Trophoblast cell (in vitro differentiated cells and primary cell): ENCODE data around the gene TEX35.

Experiments
- DNase-seq, 2 donors: peaks; one replicate each; pipeline ENCODE4 v3.0.0-alpha.2; 2016
- H2AFZ ChIP-seq: 2 replicates; pipeline ENCODE4 v1.6.1; 2013; ENCODE audit warnings: low read length, moderate library complexity, mild to moderate bottlenecking; ENCODE audit not compliant: insufficient read depth, poor library complexity
- H2AK5ac ChIP-seq: 2 replicates; pipeline ENCODE4 v1.6.1; 2013; ENCODE audit warnings: mild to moderate bottlenecking, low read length
- H2BK120ac ChIP-seq: 2 replicates; pipeline ENCODE4 v1.6.1; 2013; ENCODE audit warnings: low read length, mild to moderate bottlenecking, moderate library complexity; ENCODE audit not compliant: insufficient read depth, poor library complexity
- H2BK12ac ChIP-seq: 2 replicates; pipeline ENCODE4 v1.6.1; 2013; ENCODE audit warnings: mild to moderate bottlenecking, low read length, moderate library complexity
- H2BK5ac ChIP-seq: 2 replicates; pipeline ENCODE4 v1.6.1; 2013; ENCODE audit warnings: low read length, low read depth, moderate library complexity, mild to moderate bottlenecking; ENCODE audit not compliant: poor library complexity
- H3K14ac ChIP-seq: 2 replicates; pipeline ENCODE4 v1.6.1; 2013; ENCODE audit warnings: mild to moderate bottlenecking, low read length
- H3K18ac ChIP-seq: 2 replicates; pipeline ENCODE4 v1.6.1; 2013; ENCODE audit warnings: mild to moderate bottlenecking, low read length
- H3K23ac ChIP-seq: 2 replicates; pipeline ENCODE4 v1.6.1; 2013; ENCODE audit warnings: low read length
- H3K27ac ChIP-seq: 2 replicates; pipeline ENCODE4 v1.5.1; 2013; ENCODE audit warnings: low read depth, mild to moderate bottlenecking, inconsistent platforms, low read length, moderate library complexity
- H3K27me3 ChIP-seq: 2 replicates; pipeline ENCODE4 v1.6.1; 2013; ENCODE audit warnings: inconsistent platforms, mild to moderate bottlenecking, low read length, moderate library complexity; ENCODE audit not compliant: insufficient read depth
- H3K36me3 ChIP-seq, 2 experiments: 1 replicate in 1 of 2; 2 replicates in 1 of 2; pipeline ENCODE4 v1.6.1; 2013; ENCODE audit warnings: low read length in 2 of 2, mild to moderate bottlenecking in 2 of 2, moderate library complexity in 1 of 2; ENCODE audit not compliant: insufficient read depth in 2 of 2, control insufficient read depth in 1 of 2
- H3K4ac ChIP-seq: 2 replicates; pipeline ENCODE4 v1.6.1; 2013; ENCODE audit warnings: low read depth, mild to moderate bottlenecking, low read length, moderate library complexity
- H3K4me1 ChIP-seq, 2 experiments: 1 replicate in 1 of 2; 2 replicates in 1 of 2; pipeline ENCODE4 v1.6.1; 2013; ENCODE audit warnings: low read length in 2 of 2, mild to moderate bottlenecking in 2 of 2, moderate library complexity in 1 of 2; ENCODE audit not compliant: insufficient read depth in 2 of 2, control insufficient read depth in 1 of 2
- H3K4me2 ChIP-seq: 2 replicates; pipeline ENCODE4 v1.6.1; 2013; ENCODE audit warnings: inconsistent platforms, mild to moderate bottlenecking, low read length, moderate library complexity
- H3K4me3 ChIP-seq: 2 replicates; pipeline ENCODE4 v1.5.1; 2013; ENCODE audit warnings: mild to moderate bottlenecking, low read depth, low read length, inconsistent platforms
- H3K79me1 ChIP-seq: one replicate; pipeline ENCODE4 v1.6.1; 2013; ENCODE audit warnings: low read length
- H3K79me2 ChIP-seq: 2 replicates; pipeline ENCODE4 v1.6.1; 2013; ENCODE audit warnings: low read length, mild to moderate bottlenecking; ENCODE audit not compliant: control insufficient read depth, insufficient read depth, poor library complexity
- H3K9ac ChIP-seq: 2 replicates; pipeline ENCODE4 v1.6.1; 2013; ENCODE audit warnings: mild to moderate bottlenecking, low read length
- H3K9me3 ChIP-seq: 2 replicates; pipeline ENCODE4 v1.6.1; 2013; ENCODE audit warnings: low read depth, mild to moderate bottlenecking, control low read depth, inconsistent platforms, low read length; ENCODE audit not compliant: insufficient read depth
- H4K12ac ChIP-seq: 2 replicates; pipeline ENCODE4 v1.6.1; 2013; ENCODE audit warnings: low read depth, mild to moderate bottlenecking, low read length, moderate library complexity
- H4K8ac ChIP-seq: 2 replicates; pipeline ENCODE4 v1.6.1; 2013; ENCODE audit warnings: low read depth, mild to moderate bottlenecking, low read length, moderate library complexity
- H4K91ac ChIP-seq: one replicate; pipeline ENCODE4 v1.6.1; 2013; ENCODE audit warnings: low read depth, mild to moderate bottlenecking, low read length, moderate library complexity
- WGBS: extraction: QIAGEN DNeasy Blood & Tissue Kit; methylation state at CpG from one replicate; pipeline ENCODE4 v1.1.7; 2013; ENCODE audit warnings: missing lambda C conversion rate; ENCODE audit not compliant: insufficient read length, insufficient coverage; ENCODE audit errors: extremely low coverage; 5-methylcytosine and 5-hydroxymethylcytosine counted together

Gene TEX35

GRCh38 chr1:178467837-178468236 lies 45.1 kb upstream of the TEX35 start:
- Histone ChIP-seq H3K23ac (no peak overlapping the region), H3K79me1 (no peaks in the 10 kb centered on the region), H2BK120ac (no peak overlapping the region), H2BK5ac (no peak overlapping the region), H3K4me2 (no peak overlapping the region), H3K4ac (no peak overlapping the region), H3K79me2 (no peaks in the 10 kb centered on the region), H3K9me3 (no peaks in the 10 kb centered on the region), H4K8ac (no peak overlapping the region), H3K4me1 (peaks cover 2% of the 10 kb centered on the region in 2 experiments), H2AK5ac (no peak overlapping the region), H3K18ac (no peak overlapping the region), H2AFZ (no peak overlapping the region), H3K9ac (no peak overlapping the region), H3K27ac (no peak overlapping the region), H2BK12ac (no peak overlapping the region), H3K27me3 (no peaks in the 10 kb centered on the region), H4K12ac (no peak overlapping the region), H3K36me3 (peaks cover 8 to 20% of the 10 kb centered on the region in 2 experiments), H3K4me3 (no peak overlapping the region), H4K91ac (no peak overlapping the region), H3K14ac (no peak overlapping the region)
- no peak for DNase-seq

GRCh38 chr1:178470411-178470960 lies 42.4 kb upstream of the TEX35 start:
- peak; percentile 55 to 69 for DNase-seq
- H3K23ac ChIP-seq, result no peak overlapping the region
- H2AFZ ChIP-seq, result no peak overlapping the region
- no peak overlapping the region for H3K4me3 ChIP-seq
- no peak overlapping the region for H3K27ac ChIP-seq
- no peak overlapping the region for H4K8ac ChIP-seq
- no peak overlapping the region for H2BK5ac ChIP-seq
- no peak overlapping the region for H2AK5ac ChIP-seq
- no peak overlapping the region for H2BK12ac ChIP-seq
- no peak overlapping the region for H4K91ac ChIP-seq
- no peak overlapping the region for H3K18ac ChIP-seq
- H3K4me2 ChIP-seq, result no peak overlapping the region
- no peaks in the 10 kb centered on the region for H3K79me2 ChIP-seq
- H3K9me3 ChIP-seq, result no peaks in the 10 kb centered on the region
- no peaks in the 10 kb centered on the region for H3K27me3 ChIP-seq
- no peak overlapping the region for H3K9ac ChIP-seq
- H3K4me1 ChIP-seq, result peaks cover 0 to 2% of the 10 kb centered on the region in 2 experiments
- peaks cover 9 to 23% of the 10 kb centered on the region in 2 experiments for H3K36me3 ChIP-seq
- WGBS, result no CpG with 5 or more reads among the region's 5 CpGs
- no peak overlapping the region for H2BK120ac ChIP-seq
- no peak overlapping the region for H3K14ac ChIP-seq
- H3K4ac ChIP-seq, result no peak overlapping the region
- no peak overlapping the region for H4K12ac ChIP-seq
- no peaks in the 10 kb centered on the region for H3K79me1 ChIP-seq

GRCh38 chr1:178472531-178472930 lies 40.4 kb upstream of the TEX35 start:
- H3K79me1 ChIP-seq, result no peaks in the 10 kb centered on the region
- no peak overlapping the region for H4K12ac ChIP-seq
- H3K79me2 ChIP-seq, result no peaks in the 10 kb centered on the region
- H3K27me3 ChIP-seq, result no peaks in the 10 kb centered on the region
- H3K4me1 ChIP-seq, result peaks cover 0 to 2% of the 10 kb centered on the region in 2 experiments
- H2BK5ac ChIP-seq, result no peak overlapping the region
- H3K36me3 ChIP-seq, result peaks cover 5 to 19% of the 10 kb centered on the region in 2 experiments
- H3K4ac ChIP-seq, result no peak overlapping the region
- no peak overlapping the region for H2BK120ac ChIP-seq
- H3K4me2 ChIP-seq, result no peak overlapping the region
- no peak overlapping the region for H2AFZ ChIP-seq
- H4K91ac ChIP-seq, result no peak overlapping the region
- H3K14ac ChIP-seq, result no peak overlapping the region
- H2AK5ac ChIP-seq, result no peak overlapping the region
- no peak overlapping the region for H4K8ac ChIP-seq
- no peak overlapping the region for H3K4me3 ChIP-seq
- H3K23ac ChIP-seq, result no peak overlapping the region
- no peak overlapping the region for H3K18ac ChIP-seq
- DNase-seq, result no peak
- H3K27ac ChIP-seq, result no peak overlapping the region
- no peak overlapping the region for H3K9ac ChIP-seq
- H2BK12ac ChIP-seq, result no peak overlapping the region
- no peaks in the 10 kb centered on the region for H3K9me3 ChIP-seq

- H3K4ac ChIP-seq, result no peak overlapping the region
- no peak overlapping the region for H3K18ac ChIP-seq
- H3K4me1 ChIP-seq, result no peaks in the 10 kb centered on the region
- no peak overlapping the region for H3K23ac ChIP-seq
- H4K91ac ChIP-seq, result no peak overlapping the region
- H3K9ac ChIP-seq, result no peak overlapping the region
- H3K4me2 ChIP-seq, result no peak overlapping the region
- WGBS, result no CpG with 5 or more reads among the region's 4 CpGs
- no peak overlapping the region for H4K8ac ChIP-seq
- H3K27ac ChIP-seq, result no peak overlapping the region
- no peaks in the 10 kb centered on the region for H3K27me3 ChIP-seq
- H2BK12ac ChIP-seq, result no peak overlapping the region
- no peak overlapping the region for H3K4me3 ChIP-seq
- no peak overlapping the region for H2BK120ac ChIP-seq
- H2AK5ac ChIP-seq, result no peak overlapping the region
- H2AFZ ChIP-seq, result no peak overlapping the region
- no peaks in the 10 kb centered on the region for H3K9me3 ChIP-seq
- H2BK5ac ChIP-seq, result no peak overlapping the region
- peaks cover 3 to 14% of the 10 kb centered on the region in 2 experiments for H3K36me3 ChIP-seq
- DNase-seq, result no peak
- H3K79me1 ChIP-seq, result no peaks in the 10 kb centered on the region
- H3K79me2 ChIP-seq, result no peaks in the 10 kb centered on the region
- no peak overlapping the region for H3K14ac ChIP-seq
- no peak overlapping the region for H4K12ac ChIP-seq
Observed at GRCh38 chr1:178477373-178477772, 35.5 kb upstream of the TEX35 start.
